Ovary (tissue), 9 donors: ENCODE measurements around the gene ATP13A5. TPM values are rescaled to one million over a fixed set of nuclear protein-coding genes. Genes with fewer than 3 reads are reported as not detected.

Experiments
- DNase-seq, 5 donors: peaks; one replicate each; pipeline ENCODE4 v3.0.0-alpha.2; 2019 to 2020
- H3K27ac ChIP-seq, 2 donors: fragments of 200-600 bp; one replicate each; pipeline versions ENCODE4 v1.5.1 to v1.8.0; 2019 to 2022
- H3K27me3 ChIP-seq: fragments of 200-600 bp; one replicate; pipeline ENCODE4 v1.8.0; 2022
- H3K36me3 ChIP-seq: fragments of 200-600 bp; sonication (generic); one replicate; pipeline ENCODE4 v1.5.1; 2019
- H3K4me1 ChIP-seq: one replicate; pipeline ENCODE4 v1.8.1; 2013; ENCODE audit warnings: mild to moderate bottlenecking, moderate library complexity; ENCODE audit not compliant: insufficient read depth
- H3K4me3 ChIP-seq: fragments of 200-600 bp; sonication (generic); one replicate; pipeline ENCODE4 v1.5.1; 2017
- H3K9me3 ChIP-seq, 2 donors: fragments of 200-600 bp in 1 of 2; sonication (generic) in 1 of 2; one replicate each; pipeline versions ENCODE4 v1.5.1 to v1.8.1; 2013 to 2019; ENCODE audit warnings: mild to moderate bottlenecking in 1 of 2, moderate library complexity in 1 of 2
- CTCF ChIP-seq, 3 donors: fragments of 450-650 bp in 2 of 3; fragments of 200-600 bp in 1 of 3; IDR thresholded peaks; one replicate each; pipeline versions ENCODE4 v1.5.1 to v1.8.0; 2016 to 2022; ENCODE audit warnings: antibody characterized with exemption in 3 of 3, mild to moderate bottlenecking in 1 of 3
- EP300 ChIP-seq: sonication (generic); formaldehyde crosslinking; IDR thresholded peaks from one replicate; pipeline ENCODE4 v1.6.1; 2017; ENCODE audit warnings: antibody characterized with exemption
- POLR2A ChIP-seq: fragments of 450-650 bp; IDR thresholded peaks from one replicate; pipeline ENCODE4 v1.6.1; 2017; ENCODE audit warnings: antibody characterized with exemption, mild to moderate bottlenecking, moderate library complexity
- WGBS, 3 donors: extraction: QIAGEN DNeasy Blood & Tissue Kit in 1 of 3; methylation state at CpG; one replicate each; pipeline versions ENCODE4 v1.1.5 to v1.1.7; 2013 to 2017; 5-methylcytosine and 5-hydroxymethylcytosine counted together
- intact Hi-C, 4 donors: fragments of 100-400 bp; cut with DNase I; formaldehyde crosslinking; loops; one replicate each; pipeline versions ENCODE4 v1.11.0 to v1.15.1; 2022 to 2023
- polyA plus RNA-seq, 2 donors: library from polyadenylated mRNA; stranded (reverse); fragments of 200-250 nt in 1 of 2; fragments of 350-450 nt in 1 of 2; fragmentation: Illumina TruSeq in 1 of 2; extraction: RNeasy Lipid Tissue Mini Kit (QIAGEN cat#74804) in 1 of 2; gene quantifications; one replicate each; pipeline ENCODE4 v1.2.3, GENCODE V29; 2013 to 2014
- total RNA-seq, 7 donors: library from RNA; depleted of rRNA in 2 of 7; stranded (reverse); fragments of >200 nt in 2 of 7; fragmentation: NEBNext Ultra II Directional in 3 of 7; extraction: Animal tissue kit (Norgen Biotek cat#: 25700) in 3 of 7; gene quantifications; one replicate each; pipeline versions ENCODE4 v1.1.0 to v1.2.4, GENCODE V29; 2016 to 2023
- donor health status: DM: no; HTN: no; CAD: no; lungs with moderate emphysema.
- donor health status: DM: no; HTN: no; CAD: no.
- donor health status: Bipolar disorder and iron deficiency.
- donor health status: DM: yes; HTN: yes; CAD: no.
- donor health status: DM: no; HTN: no; CAD: no.
- donor health status: DM: yes; HTN: yes; CAD: no.

The ATP13A5 gene
- total and polyA plus RNA-seq, 9 donors, result 0.07 to 0.36 TPM; not detected in 7

- Histone ChIP-seq H3K36me3 (no peaks in the 10 kb centered on the region), H3K27me3 (no peaks in the 10 kb centered on the region), H3K27ac (no peak overlapping the region), H3K9me3 (no peaks in the 10 kb centered on the region), H3K4me1 (no peaks in the 10 kb centered on the region), H3K4me3 (no peak overlapping the region)
- no peak for DNase-seq
- 69 to 72% (median 71%) methylated on average over 4 of the region's 4 CpGs for WGBS, 3 donors
- intact Hi-C loops, result no loop called here
- TF ChIP-seq CTCF (IDR thresholded peaks at IDR 0.05) (no peak), EP300 (no peak), POLR2A (no peak)
These were observed 147.9 kb downstream of the ATP13A5 start for GRCh38 chr3:193230610-193231009.

- TF ChIP-seq CTCF (IDR thresholded peaks at IDR 0.05), result no peak
- TF ChIP-seq EP300, result no peak
- TF ChIP-seq POLR2A, result no peak
- WGBS, 3 donors, result 64 to 68% (median 66%) methylated on average over 4 of the region's 4 CpGs
These were observed 148.6 kb downstream of the ATP13A5 start for GRCh38 chr3:193229851-193230420.

GRCh38 chr3:193228206-193228605 lies 150.3 kb downstream of the ATP13A5 start:
- no peak overlapping the region for H3K4me3 ChIP-seq
- H3K27me3 ChIP-seq, result no peaks in the 10 kb centered on the region
- H3K36me3 ChIP-seq, result no peaks in the 10 kb centered on the region
- no peak for DNase-seq
- H3K9me3 ChIP-seq, result no peaks in the 10 kb centered on the region
- 90 to 93% (median 92%) methylated on average over 6 of the region's 6 CpGs for WGBS, 3 donors
- no peak overlapping the region for H3K27ac ChIP-seq
- TF ChIP-seq POLR2A, result no peak
- no peak for TF ChIP-seq EP300
- no peak for TF ChIP-seq CTCF (IDR thresholded peaks at IDR 0.05)
- no peaks in the 10 kb centered on the region for H3K4me1 ChIP-seq
- intact Hi-C loops, result no loop called here

More at GRCh38 chr3:193229851-193230420, 148.6 kb downstream of the ATP13A5 start:
- H3K4me1 ChIP-seq, result no peaks in the 10 kb centered on the region
- intact Hi-C loops, result no loop called here
- H3K9me3 ChIP-seq, result no peaks in the 10 kb centered on the region
- no peaks in the 10 kb centered on the region for H3K36me3 ChIP-seq
- no peak for DNase-seq
- no peaks in the 10 kb centered on the region for H3K27me3 ChIP-seq
- H3K4me3 ChIP-seq, result no peak overlapping the region
- no peak overlapping the region for H3K27ac ChIP-seq

- H3K27ac ChIP-seq, result no peak overlapping the region
- H3K9me3 ChIP-seq, result no peaks in the 10 kb centered on the region
- no peaks in the 10 kb centered on the region for H3K36me3 ChIP-seq
- H3K27me3 ChIP-seq, result no peaks in the 10 kb centered on the region
- H3K4me1 ChIP-seq, result no peaks in the 10 kb centered on the region
- no peak for TF ChIP-seq POLR2A
- no peak for TF ChIP-seq EP300
- no peak for TF ChIP-seq CTCF (IDR thresholded peaks at IDR 0.05)
- no peak overlapping the region for H3K4me3 ChIP-seq
- WGBS, 3 donors, result 81% methylated on average over 6 of the region's 6 CpGs
- intact Hi-C loops, result no loop called here
- DNase-seq, result no peak
These were observed 153.0 kb downstream of the ATP13A5 start for GRCh38 chr3:193225302-193226125.

Other genes starting within 250 kb of the ATP13A5 start
- 1 to 10 TPM in 1 of 7 donors, under 1 TPM in 4, not detected in 2; 0.54 to 1.8 (median 0.72) TPM for gene PLAAT1, start 137.5 kb downstream of the ATP13A5 start, total RNA-seq
- 1 to 10 TPM in 1 of 2 donors, under 1 TPM in 1; 0.18 to 1.9 TPM for gene PLAAT1, start 137.5 kb downstream of the ATP13A5 start, polyA plus RNA-seq
- gene ATP13A4, start 176.1 kb upstream of the ATP13A5 start, total RNA-seq, result 10 to 100 TPM in 1 of 7 donors, 1 to 10 TPM in 1, under 1 TPM in 5; 0.36 to 17.5 (median 0.52) TPM
- gene ATP13A4, start 176.1 kb upstream of the ATP13A5 start, polyA plus RNA-seq, result under 1 TPM; 0.27 to 0.30 TPM
- gene OPA1, start 214.5 kb upstream of the ATP13A5 start, total RNA-seq, result 10 to 100 TPM; 29.1 to 50.4 (median 40.3) TPM
- gene OPA1, start 214.5 kb upstream of the ATP13A5 start, polyA plus RNA-seq, result 10 to 100 TPM; 14.4 to 24.2 TPM